T1000 (cell line): ENCODE measurements around the gene ABCA10.

ENCODE experiments used
- DNase-seq: peaks from one replicate; lab custom pipeline; 2025; ENCODE audit warnings: mixed read lengths; lab: John Stamatoyannopoulos, UW

The ABCA10 gene

GRCh38 chr17:69164206-69164605 is 64.4 kb downstream of the ABCA10 start:
- no peak for DNase-seq

GRCh38 chr17:69159418-69159817 is 69.2 kb downstream of the ABCA10 start:
- DNase-seq: no peak

- DNase-seq: no peak
These were observed 74.4 kb downstream of the ABCA10 start for GRCh38 chr17:69154267-69154666.

- DNase-seq: no peak
These were observed 78.3 kb downstream of the ABCA10 start for GRCh38 chr17:69150333-69150732.

- DNase-seq: no peak
These were observed 81.2 kb downstream of the ABCA10 start for GRCh38 chr17:69147460-69147859.

- no peak for DNase-seq
These were observed 84.0 kb downstream of the ABCA10 start for GRCh38 chr17:69144331-69145255.

GRCh38 chr17:69143683-69144231 is 84.9 kb downstream of the ABCA10 start:
- DNase-seq: no peak

GRCh38 chr17:69143151-69143550 is 85.5 kb downstream of the ABCA10 start:
- DNase-seq: no peak

- DNase-seq: no peak
These were observed 86.3 kb downstream of the ABCA10 start for GRCh38 chr17:69142175-69142802.

- DNase-seq: no peak
These were observed 87.0 kb downstream of the ABCA10 start, which contains the start of gene ABCA6 for GRCh38 chr17:69141431-69142174. Gene ABCA6, minus strand, starts transcription at chr17:69141895. Its CDS starts 1,192 bp downstream, at chr17:69140703.

- no peak for DNase-seq
These were observed 94.5 kb downstream of the ABCA10 start for GRCh38 chr17:69134112-69134511.

GRCh38 chr17:69130627-69131296 is 97.9 kb downstream of the ABCA10 start:
- no peak for DNase-seq

GRCh38 chr17:69123626-69124025 is 105.0 kb downstream of the ABCA10 start:
- no peak for DNase-seq

GRCh38 chr17:69122065-69122464 is 106.6 kb downstream of the ABCA10 start:
- DNase-seq: no peak

- no peak for DNase-seq
These were observed 110.5 kb downstream of the ABCA10 start for GRCh38 chr17:69117855-69118784.

- DNase-seq: no peak
These were observed 116.8 kb downstream of the ABCA10 start for GRCh38 chr17:69111794-69112193.

- DNase-seq: no peak
These were observed 122.5 kb downstream of the ABCA10 start for GRCh38 chr17:69105907-69106730.

- DNase-seq: no peak
These were observed 124.9 kb downstream of the ABCA10 start for GRCh38 chr17:69103557-69104233.

GRCh38 chr17:69098625-69099024 is 130.0 kb downstream of the ABCA10 start:
- DNase-seq: no peak
